NCI-H345 (cell line): ENCODE results near the gene GORASP1.
"Not testable (repeated sequence)": the region's sequence is repeated elsewhere in the genome, so short reads cannot be mapped to it uniquely, and the experiment has no call there.

Source experiments
- DNase-seq: peaks from one replicate; lab custom pipeline; 2025; lab: John Stamatoyannopoulos, UW

Gene GORASP1

GRCh38 chr3:39064646-39065045 is 42.8 kb downstream of the GORASP1 start:
- no peak for DNase-seq

GRCh38 chr3:39063143-39063542 is 44.3 kb downstream of the GORASP1 start:
- no peak for DNase-seq

- no peak for DNase-seq
Observed at GRCh38 chr3:39062180-39062579, 45.2 kb downstream of the GORASP1 start.

- DNase-seq = not testable (repeated sequence)
Observed at GRCh38 chr3:39061228-39061627, 46.2 kb downstream of the GORASP1 start.

- no peak for DNase-seq
Observed at GRCh38 chr3:39056151-39056550, 51.3 kb downstream of the GORASP1 start.

GRCh38 chr3:39053696-39054095 is 53.7 kb downstream of the GORASP1 start:
- no peak for DNase-seq

- DNase-seq = no peak
Observed at GRCh38 chr3:39052583-39052982, 54.8 kb downstream of the GORASP1 start.

GRCh38 chr3:39051649-39052561 is 55.5 kb downstream of the GORASP1 start, which contains the start of the genes SCN11A and WDR48:
TSS of gene SCN11A (minus strand) at chr3:39051944. CDS start at chr3:38950362, 101,582 bp downstream.
TSS of gene WDR48 (plus strand) at chr3:39052016. CDS start at chr3:39052026, 10 bp downstream.
- peak; percentile 89 for DNase-seq

- DNase-seq = no peak
Observed at GRCh38 chr3:39050029-39050428, 57.4 kb downstream of the GORASP1 start.
